Subcutaneous adipose tissue (tissue), 4 donors: ENCODE results near the gene SEC16A. TPM values are rescaled to one million over a fixed set of nuclear protein-coding genes. Genes with fewer than 3 reads are reported as not detected.

Source experiments
- total RNA-seq, 4 donors: library from RNA; depleted of rRNA; stranded (reverse); fragments of >200 nt; gene quantifications; one replicate each; pipeline ENCODE4 v1.1.0, GENCODE V29; 2016
- TF ChIP-seq, protein P1 (sequence below): fragments of 450-650 bp; IDR thresholded peaks from one replicate; pipeline ENCODE4 v1.5.1; 2016; ENCODE audit warnings: low read depth, mild to moderate bottlenecking, control low read depth, antibody characterized with exemption, moderate library complexity

Gene SEC16A
- total RNA-seq, 4 donors from 2014 or later: 39.0 to 65.4 (median 52.9) TPM

DNA sequence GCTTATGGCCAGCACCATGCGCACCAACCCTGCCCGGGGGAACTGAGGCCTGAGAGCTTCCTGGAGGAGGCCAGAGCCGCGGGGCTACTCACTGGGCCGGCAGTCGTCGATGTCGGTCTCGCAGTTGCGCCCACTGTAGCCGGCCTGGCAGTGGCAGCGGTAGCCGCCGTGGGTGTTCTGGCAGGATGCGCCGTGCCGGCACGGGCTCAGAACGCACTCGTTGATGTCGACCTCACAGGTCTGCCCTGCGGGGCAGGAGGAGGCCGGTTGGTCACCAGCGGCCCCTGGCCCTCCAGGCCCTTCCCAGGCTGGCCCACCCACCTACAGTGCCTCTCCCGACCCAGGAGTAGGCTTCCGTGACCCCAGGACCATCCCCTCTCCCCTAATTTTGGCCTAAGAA is 27.7 kb upstream of the SEC16A start:
- TF ChIP-seq, protein P1, sequence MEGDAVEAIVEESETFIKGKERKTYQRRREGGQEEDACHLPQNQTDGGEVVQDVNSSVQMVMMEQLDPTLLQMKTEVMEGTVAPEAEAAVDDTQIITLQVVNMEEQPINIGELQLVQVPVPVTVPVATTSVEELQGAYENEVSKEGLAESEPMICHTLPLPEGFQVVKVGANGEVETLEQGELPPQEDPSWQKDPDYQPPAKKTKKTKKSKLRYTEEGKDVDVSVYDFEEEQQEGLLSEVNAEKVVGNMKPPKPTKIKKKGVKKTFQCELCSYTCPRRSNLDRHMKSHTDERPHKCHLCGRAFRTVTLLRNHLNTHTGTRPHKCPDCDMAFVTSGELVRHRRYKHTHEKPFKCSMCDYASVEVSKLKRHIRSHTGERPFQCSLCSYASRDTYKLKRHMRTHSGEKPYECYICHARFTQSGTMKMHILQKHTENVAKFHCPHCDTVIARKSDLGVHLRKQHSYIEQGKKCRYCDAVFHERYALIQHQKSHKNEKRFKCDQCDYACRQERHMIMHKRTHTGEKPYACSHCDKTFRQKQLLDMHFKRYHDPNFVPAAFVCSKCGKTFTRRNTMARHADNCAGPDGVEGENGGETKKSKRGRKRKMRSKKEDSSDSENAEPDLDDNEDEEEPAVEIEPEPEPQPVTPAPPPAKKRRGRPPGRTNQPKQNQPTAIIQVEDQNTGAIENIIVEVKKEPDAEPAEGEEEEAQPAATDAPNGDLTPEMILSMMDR: no peak

DNA sequence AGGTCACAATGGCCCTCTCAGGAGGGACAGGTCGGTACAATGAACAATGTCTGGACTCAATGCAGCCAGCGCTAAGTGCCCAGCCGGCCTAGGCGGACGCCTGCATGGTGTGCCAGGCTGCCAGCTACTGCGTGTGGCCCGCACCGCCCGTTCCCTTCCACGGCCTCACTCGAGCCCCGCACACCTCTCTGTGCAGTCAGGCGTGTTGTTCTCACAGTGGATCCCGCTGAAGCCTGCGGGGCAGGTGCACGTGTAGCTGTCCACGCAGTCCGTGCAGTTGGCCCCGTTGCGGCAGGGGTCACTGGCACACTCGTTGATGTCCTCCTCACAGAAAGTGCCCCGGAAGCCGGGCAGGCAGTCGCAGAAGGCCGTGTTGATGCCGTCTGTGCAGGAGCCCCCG is 26.7 kb upstream of the SEC16A start:
- TF ChIP-seq, protein P1: no peak

DNA sequence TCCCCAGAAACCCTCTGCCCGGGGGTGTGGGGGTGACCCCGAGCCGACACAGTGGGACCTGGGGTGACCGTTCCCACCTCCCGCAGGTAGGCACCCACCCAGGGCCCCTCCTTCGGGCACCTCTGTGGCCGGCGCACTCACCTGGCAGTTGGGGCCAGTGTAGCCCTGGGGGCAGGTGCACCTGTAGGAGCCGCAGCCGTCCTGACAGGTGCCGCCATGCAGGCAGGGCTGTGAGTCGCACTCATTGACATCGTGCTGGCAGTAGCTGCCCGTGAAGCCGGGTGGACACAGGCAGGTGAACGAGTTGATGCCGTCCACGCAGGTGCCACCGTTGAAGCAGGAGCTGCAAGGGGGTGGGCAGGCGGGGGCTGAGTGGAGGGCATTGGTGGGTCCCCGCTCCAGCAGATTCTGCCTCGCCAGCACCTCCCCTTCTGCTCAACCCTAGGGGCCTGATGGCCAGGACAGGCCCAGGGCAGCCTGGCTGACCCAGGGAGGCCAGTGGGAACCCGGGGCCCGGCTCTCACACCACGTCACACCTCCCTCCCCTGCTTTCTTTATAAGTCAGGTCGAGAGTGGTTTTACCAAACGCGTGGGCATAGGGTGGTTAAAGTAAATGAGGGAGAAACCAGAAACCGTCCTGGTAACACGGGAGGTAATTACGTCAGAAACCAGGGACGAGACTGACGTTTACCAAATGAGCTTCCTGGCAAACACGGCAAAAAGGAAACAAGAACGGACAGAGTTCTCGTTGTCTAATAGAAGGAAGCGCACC is 26.1 kb upstream of the SEC16A start:
- TF ChIP-seq, protein P1: no peak

DNA sequence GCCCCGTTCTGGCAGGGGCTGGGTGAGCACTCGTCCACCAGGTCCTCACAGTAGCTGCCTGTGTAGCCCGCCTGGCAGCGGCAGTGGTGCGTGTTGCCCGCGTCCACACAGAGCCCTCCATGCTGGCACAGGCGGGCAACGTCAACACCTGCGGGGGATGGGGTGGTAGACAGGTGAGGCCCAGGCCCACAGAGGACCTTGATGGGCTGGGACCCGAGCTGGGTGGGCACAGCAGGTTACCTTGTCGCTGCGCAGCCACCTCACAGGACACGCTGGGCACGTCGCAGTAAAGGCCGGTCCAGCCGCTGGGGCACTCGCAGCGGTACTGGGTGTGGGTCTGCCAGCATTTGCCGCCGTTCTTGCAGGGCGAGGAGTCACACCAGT is 25.1 kb upstream of the SEC16A start:
- TF ChIP-seq, protein P1: no peak

DNA sequence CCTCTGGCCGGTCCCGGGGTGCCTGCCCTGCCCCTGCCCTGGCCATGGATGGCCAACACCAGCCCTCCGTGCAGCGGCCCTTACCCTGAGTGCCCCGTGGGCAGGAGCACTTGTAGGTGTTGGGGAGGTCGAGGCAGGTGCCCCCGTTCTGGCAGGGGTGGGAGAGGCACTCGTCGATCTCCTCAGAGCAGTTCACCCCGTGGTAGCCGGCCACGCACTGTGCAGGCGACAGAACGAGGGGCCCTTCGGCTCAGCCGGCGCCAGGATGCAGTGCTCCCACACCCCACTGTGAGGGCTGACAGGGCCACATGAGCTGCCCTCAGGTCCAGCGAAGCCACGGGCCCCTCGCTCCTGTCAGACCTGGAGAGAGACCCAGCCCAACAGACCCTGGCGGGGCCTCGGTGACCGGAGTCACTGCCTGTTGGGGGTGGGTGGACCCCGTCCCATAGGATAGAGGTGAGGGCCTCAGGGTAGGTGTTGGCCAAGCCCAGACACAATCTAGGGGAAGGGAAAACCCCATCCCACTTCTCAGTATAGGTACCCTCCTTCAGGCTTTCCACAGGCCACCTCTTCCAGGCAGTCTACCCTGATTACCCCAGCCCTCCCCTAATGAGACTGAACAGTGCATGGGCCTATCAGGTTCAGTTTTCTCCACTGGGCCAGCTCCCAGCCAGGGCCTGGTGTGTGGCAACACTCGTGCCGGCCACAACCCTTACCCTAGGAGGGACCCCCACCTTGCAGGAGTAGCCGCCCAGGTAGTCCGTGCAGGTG is 24.6 kb upstream of the SEC16A start:
- TF ChIP-seq, protein P1: no peak

DNA sequence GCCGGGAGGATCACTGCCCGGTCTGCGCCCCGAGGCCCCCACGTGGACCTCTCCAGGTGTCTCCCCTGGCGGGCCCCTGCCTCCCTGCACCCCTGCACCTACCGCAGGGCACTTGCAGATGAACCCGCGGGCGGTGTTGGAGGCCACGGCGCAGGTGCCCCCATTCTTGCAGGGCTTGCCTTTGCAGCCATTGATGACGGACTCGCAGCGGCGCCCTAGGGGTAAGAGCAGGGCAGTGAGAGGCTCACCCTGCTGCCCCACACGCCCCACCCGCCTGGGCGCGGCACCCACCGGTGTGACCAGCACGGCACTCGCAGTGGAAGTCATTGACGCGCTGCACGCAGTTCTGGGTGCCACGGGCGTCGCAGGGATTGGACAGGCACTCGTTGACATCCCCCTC is 23.6 kb upstream of the SEC16A start:
- TF ChIP-seq, protein P1: no peak
